ENCODE measurements around the gene ITGAL. TPM values are rescaled to one million over a fixed set of nuclear protein-coding genes. Genes with fewer than 3 reads are reported as not detected.

Gene ITGAL
- total RNA-seq, 4 donors from 2014 or later: 1.5 to 20.2 (median 6.3) TPM

DNA sequence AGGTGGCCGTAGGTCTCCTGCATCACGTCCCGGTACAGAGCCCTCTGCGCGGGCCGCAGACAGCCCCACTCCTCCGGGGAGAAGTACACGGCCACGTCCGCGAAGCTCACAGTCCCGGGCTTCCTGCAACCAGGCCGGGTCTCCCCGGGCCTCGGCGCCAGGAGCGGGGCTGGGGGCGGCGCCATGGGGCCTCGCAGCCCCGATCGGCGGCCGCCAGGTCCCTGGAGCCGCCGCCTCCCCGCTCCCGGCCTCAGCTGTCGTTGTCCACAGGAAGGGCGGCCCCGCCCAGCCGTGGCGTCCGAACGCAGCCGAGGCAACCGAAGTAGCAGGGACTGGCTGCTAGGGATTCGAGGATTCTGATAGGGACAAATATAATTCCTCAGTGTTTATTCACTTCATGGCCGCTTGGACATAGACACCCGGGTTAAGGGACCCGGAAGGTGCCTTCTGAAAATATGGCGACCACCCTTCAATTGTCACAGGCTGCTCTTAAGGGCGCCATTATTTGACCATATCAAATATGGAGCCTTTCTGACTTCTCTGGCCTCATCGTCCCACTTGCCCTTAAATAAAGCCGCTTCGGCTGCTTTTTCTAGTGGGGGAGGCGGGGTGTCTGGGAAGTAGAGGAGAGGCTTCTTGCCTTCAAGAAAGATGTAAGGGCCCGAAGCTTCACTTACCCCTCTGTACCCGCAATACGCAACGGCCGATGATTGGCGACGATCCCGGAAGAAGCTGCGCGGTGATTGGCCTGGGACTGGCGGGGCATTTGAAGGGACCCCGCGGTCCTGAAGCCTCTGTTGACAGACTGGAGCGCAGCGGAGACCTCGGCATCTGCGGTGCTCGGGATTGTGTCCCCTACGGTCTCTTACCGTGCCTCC, 99.1 kb downstream of the ITGAL start, which contains the start of gene ZNF688:
ZNF688 (minus strand) TSS at position 270 of the 878 bp plus-strand sequence; CDS start at position 185, 85 bp downstream.
- DNase-seq (ENCODE audit: low spot score) (peak; percentile 85), ATAC-seq (ENCODE audit: low FRiP score) (peak; percentile 93)
- TF ChIP-seq, protein P1, sequence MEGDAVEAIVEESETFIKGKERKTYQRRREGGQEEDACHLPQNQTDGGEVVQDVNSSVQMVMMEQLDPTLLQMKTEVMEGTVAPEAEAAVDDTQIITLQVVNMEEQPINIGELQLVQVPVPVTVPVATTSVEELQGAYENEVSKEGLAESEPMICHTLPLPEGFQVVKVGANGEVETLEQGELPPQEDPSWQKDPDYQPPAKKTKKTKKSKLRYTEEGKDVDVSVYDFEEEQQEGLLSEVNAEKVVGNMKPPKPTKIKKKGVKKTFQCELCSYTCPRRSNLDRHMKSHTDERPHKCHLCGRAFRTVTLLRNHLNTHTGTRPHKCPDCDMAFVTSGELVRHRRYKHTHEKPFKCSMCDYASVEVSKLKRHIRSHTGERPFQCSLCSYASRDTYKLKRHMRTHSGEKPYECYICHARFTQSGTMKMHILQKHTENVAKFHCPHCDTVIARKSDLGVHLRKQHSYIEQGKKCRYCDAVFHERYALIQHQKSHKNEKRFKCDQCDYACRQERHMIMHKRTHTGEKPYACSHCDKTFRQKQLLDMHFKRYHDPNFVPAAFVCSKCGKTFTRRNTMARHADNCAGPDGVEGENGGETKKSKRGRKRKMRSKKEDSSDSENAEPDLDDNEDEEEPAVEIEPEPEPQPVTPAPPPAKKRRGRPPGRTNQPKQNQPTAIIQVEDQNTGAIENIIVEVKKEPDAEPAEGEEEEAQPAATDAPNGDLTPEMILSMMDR (IDR thresholded peaks at IDR 0.05): no peak

Small RNA genes lying within 50 kb of the gene (small RNA-seq; reads per million reads assigned to genes)
- not detected for gene MIR4518
- gene RF00019: not detected
- gene RNU7-61P: not detected

Other genes with a start within 250 kb of the ITGAL start
- 10 to 100 TPM in 1 of 4 donors, 1 to 10 TPM in 3; 2.8 to 14.7 (median 5.9) TPM for gene NPIPB13, start 224.3 kb upstream of the ITGAL start, total RNA-seq
- gene CD2BP2, start 117.4 kb upstream of the ITGAL start, total RNA-seq: 10 to 100 TPM; 27.3 to 39.9 (median 35.4) TPM
- gene TBC1D10B, start 102.2 kb upstream of the ITGAL start, total RNA-seq: 10 to 100 TPM; 19.0 to 28.6 (median 26.7) TPM
- not detected for gene MYL11, start 97.9 kb upstream of the ITGAL start, total RNA-seq
- 1 to 10 TPM in 3 of 4 donors, under 1 TPM in 1; 0.93 to 2.6 (median 2.4) TPM for gene SEPTIN1, start 90.2 kb upstream of the ITGAL start, total RNA-seq
- gene ZNF48, start 77.3 kb upstream of the ITGAL start, total RNA-seq: 1 to 10 TPM; 3.4 to 5.4 (median 4.9) TPM
- gene ZNF771, start 65.1 kb upstream of the ITGAL start, total RNA-seq: 10 to 100 TPM in 2 of 4 donors, 1 to 10 TPM in 2; 8.3 to 13.6 (median 9.9) TPM
- 10 to 100 TPM in 3 of 4 donors, 1 to 10 TPM in 1; 9.8 to 24.0 (median 14.8) TPM for gene DCTPP1, start 42.7 kb upstream of the ITGAL start, total RNA-seq
- gene SEPHS2, start 26.9 kb upstream of the ITGAL start, total RNA-seq: 10 to 100 TPM; 22.8 to 42.9 (median 32.1) TPM
- gene ZNF768, start 53.8 kb downstream of the ITGAL start, total RNA-seq: 10 to 100 TPM; 16.5 to 22.5 (median 18.6) TPM
- gene ZNF747, start 62.1 kb downstream of the ITGAL start, total RNA-seq: 10 to 100 TPM in 2 of 4 donors, 1 to 10 TPM in 2; 7.7 to 12.1 (median 10.4) TPM
- 10 to 100 TPM in 2 of 4 donors, 1 to 10 TPM in 2; 4.5 to 15.9 (median 10.1) TPM for gene ZNF764, start 85.6 kb downstream of the ITGAL start, total RNA-seq
- 10 to 100 TPM in 3 of 4 donors, 1 to 10 TPM in 1; 7.4 to 24.0 (median 13.3) TPM for gene ZNF688, start 99.0 kb downstream of the ITGAL start, total RNA-seq
- gene ZNF785, start 113.0 kb downstream of the ITGAL start, total RNA-seq: 10 to 100 TPM in 1 of 4 donors, 1 to 10 TPM in 3; 4.5 to 12.1 (median 8.1) TPM
- 1 to 10 TPM; 5.5 to 9.5 (median 7.0) TPM for gene ZNF689, start 137.6 kb downstream of the ITGAL start, total RNA-seq
- gene PRR14, start 178.2 kb downstream of the ITGAL start, total RNA-seq: 10 to 100 TPM; 12.7 to 50.4 (median 17.6) TPM
- 10 to 100 TPM; 15.4 to 49.7 (median 23.4) TPM for gene FBRS, start 185.7 kb downstream of the ITGAL start, total RNA-seq
- 10 to 100 TPM; 15.9 to 40.4 (median 30.0) TPM for gene SRCAP, start 226.4 kb downstream of the ITGAL start, total RNA-seq